HK-2 (cell line): Measurements from ENCODE around the gene SELENOK.

ENCODE experiments used
- DNase-seq: peaks from one replicate; pipeline ENCODE4 v3.0.0-alpha.2; 2018; ENCODE audit not compliant: unreplicated experiment

The SELENOK gene

DNA sequence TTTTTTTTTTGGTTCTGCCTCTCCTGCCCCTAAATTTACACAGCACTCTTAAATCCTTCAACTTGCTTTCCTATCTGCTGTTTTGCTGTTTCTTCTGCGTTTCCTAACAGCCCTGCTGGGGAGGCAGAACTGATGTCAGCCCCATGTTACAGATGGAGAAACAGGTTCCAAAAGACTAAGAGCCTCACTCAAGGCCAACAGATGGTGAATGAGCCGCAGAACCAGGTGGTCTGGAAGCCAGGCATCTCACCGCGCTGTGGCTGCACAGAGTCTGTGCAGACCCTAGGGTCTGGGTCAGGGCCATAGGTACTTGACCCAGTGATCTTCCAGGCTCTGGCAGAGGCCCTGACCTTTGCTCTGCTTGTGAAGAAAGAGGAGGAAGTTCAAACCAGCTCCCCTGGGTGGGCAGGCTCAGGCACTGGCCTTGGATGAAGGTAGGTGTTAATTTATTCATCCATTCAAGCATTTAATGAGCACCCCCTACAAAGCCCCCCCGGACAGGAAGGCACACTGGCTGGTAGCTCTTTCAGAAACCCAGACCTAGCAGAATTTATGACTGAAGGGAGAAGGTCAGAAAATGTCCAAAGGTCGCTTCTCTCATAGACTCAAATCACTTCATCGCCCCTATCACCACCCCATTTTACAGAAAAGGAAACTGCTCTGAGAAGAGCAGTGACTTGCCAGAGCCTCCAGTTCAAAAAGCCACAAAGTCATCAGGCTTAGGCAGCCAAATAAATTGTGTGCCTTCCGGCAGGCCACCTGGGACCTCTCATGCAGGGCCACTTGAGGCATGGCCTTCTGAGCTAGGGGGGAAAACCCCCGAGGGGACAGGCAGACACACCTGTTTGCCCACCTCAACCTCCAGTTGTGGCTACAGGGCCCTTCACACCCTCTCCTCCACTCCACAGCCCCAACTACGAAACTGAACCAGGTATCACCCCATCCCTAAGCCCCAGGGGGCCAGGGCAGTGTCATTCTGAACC lies 48.2 kb downstream of the SELENOK start:
- DNase-seq, result no peak

DNA sequence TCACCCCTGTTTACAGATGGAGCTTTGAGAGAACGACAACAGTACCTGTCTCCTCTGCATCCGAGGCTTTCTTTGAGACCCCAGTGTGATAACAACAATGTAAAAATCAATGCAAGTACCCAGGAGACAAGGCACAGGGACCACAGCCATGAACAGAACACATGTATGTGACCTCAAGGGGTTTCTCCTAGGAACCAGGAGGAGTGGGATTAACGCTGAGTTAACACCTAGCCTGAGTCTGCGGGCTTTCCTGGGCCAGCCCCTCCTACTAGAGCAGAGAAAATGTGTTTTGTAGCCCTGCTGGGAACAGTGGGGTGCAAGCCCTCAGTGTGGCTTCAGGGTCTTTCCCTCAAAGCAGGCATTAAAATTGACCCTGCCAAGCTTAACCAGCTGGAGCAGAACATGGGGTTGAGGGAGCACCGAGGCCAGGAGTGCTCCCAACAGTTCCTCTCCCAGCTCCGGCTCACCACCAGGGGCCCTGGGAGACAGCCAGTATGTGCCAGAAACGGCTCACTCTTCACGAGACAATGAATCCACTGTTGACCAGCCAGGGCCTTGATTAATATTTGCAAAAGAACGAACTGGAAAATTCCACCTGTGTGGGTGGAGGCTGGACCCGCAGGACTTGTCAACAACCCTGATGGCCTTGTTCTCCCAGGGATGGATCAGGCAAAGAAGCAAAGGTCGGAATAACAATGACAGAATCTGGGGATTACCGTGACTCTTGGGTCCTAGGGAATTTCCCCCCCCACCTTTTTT lies 49.0 kb downstream of the SELENOK start:
- no peak for DNase-seq

- DNase-seq, result no peak
Measured at GRCh38 chr3:53841296-53841695, 50.4 kb downstream of the SELENOK start.

DNA sequence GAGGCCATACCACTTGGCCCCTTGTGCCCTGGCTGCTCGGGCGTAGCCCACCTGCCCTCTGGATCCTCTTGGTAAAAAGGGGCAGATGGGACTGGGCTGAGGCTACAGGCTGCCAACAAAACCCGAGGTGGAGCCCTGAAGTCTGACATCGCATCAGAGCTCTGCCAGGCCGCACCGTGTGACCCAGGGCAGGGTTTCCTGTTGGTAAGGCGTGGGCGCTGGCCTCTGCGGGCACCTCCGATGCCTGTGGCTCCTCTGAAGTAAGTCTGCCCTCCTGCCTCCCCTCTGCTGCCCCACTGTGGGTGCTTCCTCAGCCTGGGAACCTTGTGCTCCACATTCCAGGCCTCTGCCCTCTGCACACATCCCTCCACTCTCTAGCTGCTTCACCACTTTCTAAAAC lies 54.3 kb downstream of the SELENOK start:
- DNase-seq, result no peak

DNA sequence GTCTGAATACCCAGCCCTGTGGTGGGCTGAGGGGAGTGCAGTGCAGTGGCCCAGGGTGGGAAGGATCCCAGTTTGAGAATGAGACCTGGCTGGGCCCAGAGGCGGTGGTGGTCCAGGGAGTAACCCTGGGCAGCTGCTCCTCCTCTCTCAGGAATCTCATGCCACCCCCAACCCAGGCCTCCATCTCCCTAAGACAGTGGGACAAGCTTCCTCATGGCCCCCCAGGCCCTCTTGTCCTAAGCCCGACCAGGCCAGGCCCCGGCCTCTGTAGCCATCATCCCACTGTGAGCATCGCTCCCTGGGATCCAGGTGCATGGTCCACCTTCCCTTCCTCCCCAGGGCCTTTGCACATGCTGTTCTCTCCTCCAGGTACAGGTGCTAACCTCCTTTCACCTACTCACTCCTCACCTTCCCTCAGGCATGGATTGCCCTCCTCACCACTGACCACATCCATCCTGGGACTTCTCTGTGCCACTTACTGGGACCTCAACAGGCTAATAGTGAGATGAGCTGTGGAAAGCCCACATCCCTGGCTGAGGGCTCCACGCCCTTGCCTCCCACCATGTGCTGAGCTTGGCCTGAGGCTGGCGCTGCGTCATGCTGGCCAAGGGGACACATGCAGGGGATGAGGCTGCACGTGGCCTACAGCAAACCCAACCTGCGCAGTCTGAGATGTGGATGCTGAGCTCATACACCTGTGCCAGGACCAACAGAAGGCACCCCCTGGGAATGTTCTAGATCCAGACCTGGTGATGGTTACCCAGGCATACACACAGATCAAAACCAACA lies 55.4 kb downstream of the SELENOK start:
- no peak for DNase-seq

GRCh38 chr3:53835257-53835656 lies 56.4 kb downstream of the SELENOK start:
- no peak for DNase-seq

GRCh38 chr3:53834429-53835095 lies 57.1 kb downstream of the SELENOK start:
- DNase-seq, result no peak
